GM10847 (cell line): Measurements from ENCODE around the gene CCDC88C.

ENCODE experiments used
- POLR2A ChIP-seq: IDR thresholded peaks from 2 replicates; pipeline ENCODE4 v1.6.1; 2011; ENCODE audit not compliant: insufficient read length; ENCODE audit errors: extremely low read depth

The CCDC88C gene

DNA sequence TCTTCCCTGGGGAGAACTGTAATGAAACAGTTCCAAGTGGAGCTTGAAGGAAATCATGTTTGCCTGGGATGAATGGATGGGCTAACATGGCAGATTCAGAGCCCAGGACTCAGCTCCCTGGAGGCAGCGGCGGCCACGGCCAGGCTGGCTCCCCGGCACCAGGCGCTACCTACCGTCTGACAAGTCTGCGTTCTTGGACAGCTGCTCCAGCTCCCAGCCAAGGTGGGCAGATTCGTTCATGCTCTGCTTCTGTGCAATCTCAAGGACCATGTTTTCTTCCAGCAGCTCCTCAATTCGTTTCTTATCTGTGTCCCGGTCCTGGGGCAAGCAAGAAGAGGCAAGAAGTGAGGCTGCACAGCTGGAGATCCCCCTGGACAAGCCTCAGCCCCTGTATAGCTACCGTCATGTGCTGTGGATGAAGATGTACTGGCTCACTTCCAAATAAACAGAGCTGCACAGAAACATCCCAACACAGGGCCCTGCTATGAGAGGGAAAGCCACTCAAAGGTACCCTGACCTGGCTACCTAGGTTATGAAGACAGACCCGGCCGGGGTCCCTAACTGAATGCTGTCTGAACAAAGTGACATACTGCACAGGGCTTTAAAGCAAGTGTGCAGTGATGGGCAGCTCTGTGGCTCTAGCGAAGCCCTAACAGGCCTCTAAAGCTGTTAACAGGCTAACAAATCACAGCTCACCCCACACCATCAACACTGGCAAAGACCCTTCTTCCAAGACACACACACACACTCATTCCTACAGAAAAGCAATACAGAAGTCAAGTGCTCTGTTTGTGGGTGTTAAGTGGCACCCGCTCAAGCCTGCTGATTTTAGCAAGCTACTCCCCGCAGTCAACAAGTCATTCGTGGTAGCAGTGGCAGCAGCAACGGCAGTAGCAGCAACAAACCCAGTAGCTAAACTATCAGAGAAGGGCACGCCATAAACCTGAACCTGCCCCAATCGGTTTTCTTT is 92.7 kb downstream of the CCDC88C start:
- TF ChIP-seq POLR2A, result no peak

DNA sequence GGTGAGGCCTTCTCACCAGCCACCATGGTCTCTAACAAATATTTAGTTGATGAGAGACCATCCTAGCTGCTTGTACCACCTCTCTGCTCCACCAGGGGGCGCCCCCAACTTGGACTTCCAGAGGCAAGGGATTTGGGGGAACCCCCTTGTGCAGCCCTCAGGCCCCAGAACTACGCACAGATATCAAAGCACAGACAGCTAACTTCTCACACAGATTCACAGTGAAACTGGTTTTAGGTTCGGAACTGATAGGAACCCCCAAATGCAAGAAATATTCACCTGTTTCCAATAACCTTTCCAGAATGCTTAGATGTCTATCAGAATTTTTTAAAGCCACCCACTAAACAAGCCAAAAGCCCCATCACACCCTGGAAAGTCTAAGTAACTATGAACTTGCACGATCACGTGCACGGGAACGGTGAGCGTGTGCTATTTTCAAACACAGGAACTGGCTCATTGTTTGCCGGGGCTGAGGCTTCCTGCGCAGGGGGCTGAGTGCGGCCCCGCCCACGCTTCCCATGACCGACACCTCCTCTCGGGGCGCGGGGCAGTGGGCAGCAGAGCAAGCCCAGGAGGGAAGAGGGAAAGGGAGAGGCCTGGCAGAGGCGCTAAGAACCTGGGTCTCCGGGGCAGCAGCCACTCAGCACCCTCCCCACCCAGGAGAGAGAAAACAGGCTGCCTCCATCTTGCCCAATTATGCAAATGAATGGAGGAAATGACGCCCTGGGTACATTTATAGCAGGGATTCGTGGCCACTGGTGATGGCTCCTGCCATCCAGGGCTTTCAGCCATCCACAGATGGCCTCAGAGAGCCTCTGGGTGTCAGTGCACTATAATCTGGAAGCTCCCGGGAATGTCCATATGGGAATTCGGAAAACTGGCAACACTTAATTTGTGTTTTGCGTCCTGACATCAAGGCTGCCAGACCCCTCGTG is 93.7 kb downstream of the CCDC88C start:
- TF ChIP-seq POLR2A, result no peak

DNA sequence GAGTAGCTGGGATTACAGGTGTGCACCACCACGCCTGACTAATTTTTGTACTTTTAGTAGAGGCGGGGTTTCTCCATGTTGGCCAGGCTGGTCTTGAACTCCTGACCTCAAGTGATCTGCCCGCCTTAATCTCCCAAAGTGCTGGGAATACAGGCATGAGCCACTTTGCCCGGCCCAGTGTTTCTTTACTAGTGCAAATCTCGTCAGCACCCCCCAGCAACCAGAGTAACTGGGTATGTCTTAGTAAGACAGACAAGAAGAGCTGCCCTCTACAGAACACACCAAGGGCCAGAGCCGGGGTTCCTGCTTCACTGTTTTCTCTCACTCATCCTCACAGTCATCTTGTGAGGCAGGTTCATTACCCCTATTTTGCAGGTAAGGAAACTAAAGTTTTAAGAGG is 94.6 kb downstream of the CCDC88C start:
- no peak for TF ChIP-seq POLR2A

DNA sequence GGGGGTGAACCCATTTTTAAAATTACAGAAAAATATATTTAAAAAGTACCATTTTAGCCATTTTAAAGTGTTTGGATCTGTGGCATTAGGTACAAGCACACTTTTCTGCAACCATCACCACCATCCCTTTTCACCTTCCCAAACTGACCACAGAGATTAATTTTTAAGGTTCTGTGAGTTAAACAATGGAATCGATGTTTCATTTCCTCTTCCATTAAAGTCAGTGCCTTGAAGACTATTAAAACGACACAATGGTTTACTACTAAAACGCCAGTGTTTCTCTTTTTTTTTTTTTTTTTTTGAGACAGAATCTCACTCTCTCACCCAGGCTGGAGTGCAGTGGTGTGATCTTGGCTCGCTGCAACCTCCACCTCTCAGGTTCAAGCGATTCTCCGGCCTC is 95.0 kb downstream of the CCDC88C start:
- no peak for TF ChIP-seq POLR2A

DNA sequence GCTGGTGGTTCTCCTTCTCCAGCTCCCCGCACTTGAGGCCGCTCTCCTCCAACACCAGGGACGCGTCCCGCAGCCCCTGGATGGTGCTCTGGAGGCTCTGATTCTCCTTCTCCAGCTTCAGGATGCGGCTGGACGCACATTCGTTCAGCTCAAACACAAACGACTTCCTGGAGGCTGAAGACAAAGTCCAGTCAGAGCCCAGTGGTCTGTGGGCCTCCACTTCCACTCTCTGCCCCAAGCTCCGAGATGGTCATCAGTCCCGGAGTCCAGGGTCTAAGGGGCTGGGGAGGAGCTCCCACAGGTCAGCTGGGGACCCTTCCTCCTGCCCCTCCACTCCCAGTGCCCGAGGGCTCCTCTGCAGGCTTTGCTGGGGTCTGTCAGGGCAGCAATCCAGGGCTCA is 96.5 kb downstream of the CCDC88C start:
- TF ChIP-seq POLR2A, result no peak

DNA sequence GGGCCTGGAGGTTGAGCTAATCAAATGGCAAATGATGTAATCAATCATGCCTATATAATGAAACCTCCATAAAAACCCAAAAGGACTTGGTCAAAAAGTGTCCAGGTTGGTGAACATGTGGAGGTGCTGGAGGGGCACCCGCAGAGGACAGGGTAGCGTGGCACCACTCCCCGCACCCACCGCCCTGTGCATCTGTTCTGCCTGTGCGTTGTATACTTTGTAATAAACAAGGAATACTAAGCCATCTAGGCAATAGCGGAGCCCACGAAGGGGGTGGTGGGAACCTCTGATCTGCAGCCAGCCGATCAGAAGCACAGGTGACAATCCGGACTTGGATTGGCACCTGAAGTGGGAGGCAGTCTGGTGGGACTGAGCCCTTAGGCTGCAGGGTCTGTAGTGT is 97.4 kb downstream of the CCDC88C start:
- TF ChIP-seq POLR2A, result no peak

DNA sequence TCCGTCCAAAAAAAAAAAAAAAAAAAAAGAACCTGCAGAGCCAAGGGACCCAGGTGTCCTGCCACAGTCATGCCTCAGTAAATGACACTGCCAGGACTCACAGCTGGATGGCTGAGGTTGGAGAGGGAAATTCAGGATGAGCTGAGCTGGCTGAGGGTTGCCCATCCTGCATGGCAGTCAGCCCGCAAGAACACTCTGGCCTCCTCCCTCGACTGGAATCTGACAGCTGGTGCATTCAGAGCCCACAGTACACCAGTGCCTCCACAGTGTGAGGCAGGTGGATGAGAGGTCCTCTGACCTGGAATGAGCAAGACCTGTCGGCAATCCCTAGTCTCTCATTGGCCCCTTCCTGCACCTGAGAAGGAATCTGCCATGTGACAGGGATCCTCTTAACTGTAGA is 98.7 kb downstream of the CCDC88C start:
- TF ChIP-seq POLR2A, result no peak

DNA sequence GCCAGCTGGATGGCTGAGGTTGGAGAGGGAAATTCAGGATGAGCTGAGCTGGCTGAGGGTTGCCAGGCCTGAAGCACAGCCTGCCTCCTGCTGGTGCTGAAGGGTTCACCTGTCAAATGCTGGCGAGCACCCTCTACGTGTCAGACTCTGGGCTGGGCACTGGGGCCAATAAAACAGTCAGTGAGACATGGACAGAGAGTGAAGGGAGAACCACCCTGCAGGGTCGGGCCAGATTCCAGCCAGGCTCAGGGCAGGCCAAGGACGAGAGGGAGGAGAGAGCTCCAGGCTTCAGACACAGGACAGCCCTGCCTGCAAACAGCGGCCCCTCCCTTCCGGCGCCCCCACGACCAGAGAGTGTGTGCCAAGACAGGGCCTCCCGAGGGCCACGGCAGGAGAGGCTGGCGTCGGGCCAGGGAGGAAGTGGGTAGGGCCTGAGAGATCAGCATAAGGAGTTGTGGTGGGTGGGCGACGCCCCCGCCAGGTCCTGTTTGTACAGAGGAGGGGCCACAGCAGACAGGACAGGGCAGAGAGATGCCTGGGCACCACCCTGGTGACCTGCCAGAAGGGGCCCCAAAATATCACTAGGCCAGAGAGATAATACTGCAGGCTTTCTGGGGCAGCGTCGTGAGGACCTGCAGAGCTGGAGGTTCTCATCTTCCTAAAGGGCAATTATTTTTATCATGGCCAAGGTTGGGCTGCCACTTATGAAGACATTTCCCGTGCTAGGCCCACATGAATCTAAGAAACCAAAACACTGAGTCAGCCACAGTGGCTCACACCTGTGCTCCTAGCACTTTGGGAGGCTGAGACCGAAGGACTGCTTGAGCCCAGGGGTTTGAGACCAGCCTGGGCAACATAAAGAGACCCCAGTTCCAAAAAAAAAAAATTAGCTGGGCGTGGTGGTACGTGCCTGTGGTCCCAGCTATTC is 100.0 kb downstream of the CCDC88C start:
- no peak for TF ChIP-seq POLR2A

DNA sequence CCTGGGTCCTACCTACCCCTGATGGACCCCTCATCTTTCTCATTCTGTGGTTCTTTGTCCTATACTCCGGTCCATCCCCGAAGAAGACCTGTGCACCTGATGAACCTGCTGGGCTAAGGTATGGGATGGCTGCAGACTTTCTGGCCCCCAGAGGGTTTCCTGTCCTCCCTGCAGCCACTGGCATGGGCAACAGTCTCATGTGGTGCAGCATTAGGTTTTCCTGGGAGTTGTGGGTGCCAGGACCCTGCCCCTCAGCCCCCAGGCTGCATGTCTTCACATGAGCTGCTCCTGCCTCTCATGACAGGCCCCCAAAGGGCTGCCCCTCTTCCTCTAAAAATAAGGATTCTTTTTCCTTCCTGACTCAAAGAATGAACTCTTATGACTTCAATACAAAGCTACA is 100.9 kb downstream of the CCDC88C start:
- no peak for TF ChIP-seq POLR2A

DNA sequence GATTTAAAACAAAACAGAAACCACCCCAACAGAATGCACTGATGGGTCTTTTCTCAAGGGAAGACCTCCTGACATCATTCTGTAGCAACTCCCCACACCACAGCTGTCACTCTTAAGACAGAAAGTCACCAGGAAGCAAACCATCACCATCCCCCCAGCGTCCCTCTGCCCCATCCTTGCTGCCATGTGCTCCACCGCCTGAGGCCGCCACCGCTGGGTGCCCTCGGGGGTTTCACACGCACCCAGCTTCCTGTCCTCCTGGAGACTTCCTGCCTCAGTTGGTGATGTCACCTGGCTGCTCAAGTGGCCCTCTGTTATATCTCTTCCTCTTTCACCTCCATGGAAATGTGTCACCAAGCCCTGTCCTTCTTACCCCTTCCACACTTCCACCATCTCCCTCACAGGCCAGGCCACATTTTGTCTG is 101.8 kb downstream of the CCDC88C start:
- TF ChIP-seq POLR2A, result no peak

DNA sequence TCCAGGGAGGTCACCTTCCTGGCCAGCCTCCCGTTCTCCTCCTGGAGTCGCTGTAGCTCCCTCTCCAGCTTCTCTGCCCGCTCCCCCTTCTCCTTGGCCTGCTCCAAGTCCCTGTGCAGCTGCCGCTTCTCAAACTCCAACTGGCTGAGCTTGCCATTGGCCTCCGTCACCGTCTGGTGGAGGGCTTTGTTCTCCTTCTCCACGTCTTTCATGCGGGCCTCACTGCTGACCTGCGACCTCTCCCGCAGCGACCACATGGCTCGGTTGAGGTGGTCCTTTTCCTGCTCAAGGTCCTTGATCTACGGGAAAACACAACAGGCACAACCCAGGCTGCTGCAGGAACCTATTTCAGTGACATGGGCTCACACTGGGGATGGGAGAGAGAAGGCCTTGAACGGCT is 103.8 kb downstream of the CCDC88C start:
- TF ChIP-seq POLR2A, result no peak

DNA sequence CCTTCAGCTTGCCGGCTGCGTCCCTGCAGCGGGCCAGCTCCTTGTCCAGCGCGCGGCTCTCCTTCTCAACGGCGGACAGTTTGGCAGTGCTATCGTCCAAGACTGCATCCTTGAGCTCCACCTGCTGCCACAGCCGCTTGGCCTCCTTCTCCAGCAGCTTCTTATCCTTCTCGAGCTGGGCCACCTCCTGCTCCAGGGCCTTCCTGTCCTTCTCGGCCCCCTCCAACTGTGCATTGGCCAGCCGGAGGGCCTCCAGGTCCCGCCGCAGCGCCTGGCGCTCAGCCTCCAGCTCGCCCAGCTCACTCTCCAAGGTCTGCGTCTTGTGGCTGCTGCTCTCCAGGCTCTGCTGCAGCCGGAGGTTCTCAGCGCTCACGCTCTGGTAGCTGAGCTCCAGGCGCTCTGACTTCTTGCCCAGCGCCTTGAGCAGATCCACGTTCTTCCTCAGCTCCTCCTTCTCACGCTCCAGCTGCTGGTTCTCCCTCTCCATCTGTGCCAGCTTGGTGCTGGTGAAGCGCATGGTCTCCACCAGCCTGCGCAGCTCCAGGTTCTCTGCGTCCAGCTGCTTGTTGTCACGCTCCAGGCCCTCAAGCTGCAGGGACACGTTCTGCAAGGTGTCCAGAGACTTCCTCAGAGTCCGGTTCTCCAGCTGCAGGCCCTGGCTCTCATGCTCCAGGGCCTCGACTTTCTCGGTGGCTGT is 104.3 kb downstream of the CCDC88C start:
- no peak for TF ChIP-seq POLR2A

DNA sequence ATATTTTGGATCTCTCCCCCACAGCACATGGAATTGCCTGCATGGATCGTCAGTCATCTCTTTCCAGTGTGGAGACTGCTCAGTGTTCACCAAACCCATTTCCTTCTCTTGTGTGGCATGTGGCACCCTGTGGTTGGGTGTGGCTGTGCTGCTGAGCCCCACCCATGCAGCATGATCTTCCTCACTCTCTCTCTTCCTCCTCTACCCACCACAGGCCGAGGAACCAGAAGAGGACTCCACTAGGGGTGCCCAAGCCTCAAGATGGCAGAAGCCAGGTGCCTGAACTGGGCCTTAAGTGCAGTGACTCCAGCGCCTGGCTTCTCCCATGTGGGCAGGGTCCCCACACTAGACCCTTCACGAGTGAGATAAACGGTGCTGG is 106.3 kb downstream of the CCDC88C start:
- no peak for TF ChIP-seq POLR2A

DNA sequence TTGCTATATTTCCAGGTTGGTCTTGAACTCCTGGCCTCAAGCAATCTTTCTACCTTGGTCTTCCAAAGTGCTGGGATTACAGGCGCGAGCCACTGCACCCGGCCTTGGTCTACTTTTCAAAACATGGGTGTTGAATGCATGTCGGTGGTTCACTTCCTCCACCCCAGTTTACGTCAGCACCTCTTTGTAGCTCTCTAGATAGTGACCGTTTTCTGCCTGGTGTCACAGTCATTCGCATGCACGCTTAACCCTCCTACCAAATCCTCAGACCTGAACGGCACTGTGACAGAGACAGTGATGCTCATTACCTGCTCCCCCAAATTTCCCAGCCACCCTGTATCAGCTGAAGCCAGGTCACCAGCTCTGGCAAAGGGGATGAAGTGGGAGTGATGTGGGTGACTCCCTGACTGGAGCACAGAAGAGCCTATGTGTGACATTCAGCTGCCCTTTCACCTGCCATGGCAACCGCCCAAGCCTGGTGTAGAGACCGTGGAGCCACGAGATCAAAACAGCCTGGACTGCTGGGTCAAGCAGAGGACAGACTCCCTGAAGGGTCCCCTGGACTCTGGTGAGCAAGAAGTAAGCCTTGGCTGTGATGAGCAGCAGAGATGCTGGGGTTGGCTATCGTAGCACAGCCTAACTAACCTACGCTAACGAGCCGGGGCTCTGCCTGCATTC is 106.9 kb downstream of the CCDC88C start:
- no peak for TF ChIP-seq POLR2A

DNA sequence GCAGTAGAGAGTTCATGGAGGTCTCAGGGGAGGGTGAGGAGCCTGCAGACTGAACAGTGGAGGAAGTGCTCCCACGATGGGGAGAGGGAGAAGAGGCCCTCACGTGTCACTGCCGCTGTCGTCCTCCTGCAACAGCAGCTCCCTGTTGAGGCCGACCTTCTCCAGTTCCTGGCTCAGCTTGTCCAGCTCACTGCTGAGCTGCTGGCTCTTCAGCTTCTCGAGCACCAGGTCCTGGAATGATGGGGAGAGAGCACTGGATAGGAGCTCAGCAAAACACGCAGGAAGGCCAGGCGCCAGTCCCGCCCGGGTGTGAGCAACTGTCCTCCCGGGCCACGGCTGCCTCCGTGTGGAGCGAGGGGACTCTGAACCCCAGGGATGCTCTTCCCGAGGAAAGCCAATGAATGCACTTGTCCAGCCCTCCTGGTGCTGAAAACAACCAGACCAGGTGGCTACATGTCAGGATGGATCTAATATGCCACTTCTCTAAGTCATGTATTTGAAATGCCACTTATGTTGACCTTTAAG is 107.8 kb downstream of the CCDC88C start:
- no peak for TF ChIP-seq POLR2A
